Measurements from ENCODE around the gene TMEM200C.

Gene TMEM200C

GRCh38 chr18:5853253-5853652 is 42.1 kb downstream of the TMEM200C start:
- Histone ChIP-seq H3K4me3 (ENCODE audit: low read length) (no peak overlapping the region), H3K9me3 (ENCODE audit: control insufficient read depth, low read length) (no peaks in the 10 kb centered on the region), H3K4me1 (ENCODE audit: control insufficient read depth, insufficient read depth, low read length) (no peaks in the 10 kb centered on the region), H3K27me3 (ENCODE audit: control insufficient read depth, insufficient read depth, low read length) (no peaks in the 10 kb centered on the region), H3K9ac (ENCODE audit: low read length) (no peak overlapping the region), H3K36me3 (ENCODE audit: control insufficient read depth, insufficient read depth, low read length) (no peaks in the 10 kb centered on the region)

GRCh38 chr18:5851998-5852397 is 43.3 kb downstream of the TMEM200C start:
- no peaks in the 10 kb centered on the region for H3K36me3 ChIP-seq (ENCODE audit: control insufficient read depth, insufficient read depth, low read length)
- H3K4me3 ChIP-seq (ENCODE audit: low read length), result no peak overlapping the region
- no peaks in the 10 kb centered on the region for H3K27me3 ChIP-seq (ENCODE audit: control insufficient read depth, insufficient read depth, low read length)
- H3K9ac ChIP-seq (ENCODE audit: low read length), result no peak overlapping the region
- no peaks in the 10 kb centered on the region for H3K4me1 ChIP-seq (ENCODE audit: control insufficient read depth, insufficient read depth, low read length)
- H3K9me3 ChIP-seq (ENCODE audit: control insufficient read depth, low read length), result no peaks in the 10 kb centered on the region

- Histone ChIP-seq H3K27me3 (ENCODE audit: control insufficient read depth, insufficient read depth, low read length) (no peaks in the 10 kb centered on the region), H3K4me3 (ENCODE audit: low read length) (no peak overlapping the region), H3K36me3 (ENCODE audit: control insufficient read depth, insufficient read depth, low read length) (no peaks in the 10 kb centered on the region), H3K9me3 (ENCODE audit: control insufficient read depth, low read length) (no peaks in the 10 kb centered on the region), H3K4me1 (ENCODE audit: control insufficient read depth, insufficient read depth, low read length) (no peaks in the 10 kb centered on the region), H3K9ac (ENCODE audit: low read length) (no peak overlapping the region)
Measured at GRCh38 chr18:5842653-5843052, 52.7 kb downstream of the TMEM200C start.

GRCh38 chr18:5841518-5841917 is 53.8 kb downstream of the TMEM200C start:
- Histone ChIP-seq H3K4me3 (ENCODE audit: low read length) (no peak overlapping the region), H3K9me3 (ENCODE audit: control insufficient read depth, low read length) (no peaks in the 10 kb centered on the region), H3K4me1 (ENCODE audit: control insufficient read depth, insufficient read depth, low read length) (no peaks in the 10 kb centered on the region), H3K36me3 (ENCODE audit: control insufficient read depth, insufficient read depth, low read length) (no peaks in the 10 kb centered on the region), H3K9ac (ENCODE audit: low read length) (no peak overlapping the region), H3K27me3 (ENCODE audit: control insufficient read depth, insufficient read depth, low read length) (no peaks in the 10 kb centered on the region)

- H3K9ac ChIP-seq (ENCODE audit: low read length), result no peak overlapping the region
- no peaks in the 10 kb centered on the region for H3K4me1 ChIP-seq (ENCODE audit: control insufficient read depth, insufficient read depth, low read length)
- no peaks in the 10 kb centered on the region for H3K9me3 ChIP-seq (ENCODE audit: control insufficient read depth, low read length)
- no peaks in the 10 kb centered on the region for H3K36me3 ChIP-seq (ENCODE audit: control insufficient read depth, insufficient read depth, low read length)
- no peaks in the 10 kb centered on the region for H3K27me3 ChIP-seq (ENCODE audit: control insufficient read depth, insufficient read depth, low read length)
- H3K4me3 ChIP-seq (ENCODE audit: low read length), result no peak overlapping the region
Measured at GRCh38 chr18:5840547-5840946, 54.8 kb downstream of the TMEM200C start.

- Histone ChIP-seq H3K9me3 (ENCODE audit: control insufficient read depth, low read length) (no peaks in the 10 kb centered on the region), H3K36me3 (ENCODE audit: control insufficient read depth, insufficient read depth, low read length) (no peaks in the 10 kb centered on the region), H3K4me1 (ENCODE audit: control insufficient read depth, insufficient read depth, low read length) (no peaks in the 10 kb centered on the region), H3K27me3 (ENCODE audit: control insufficient read depth, insufficient read depth, low read length) (no peaks in the 10 kb centered on the region), H3K4me3 (ENCODE audit: low read length) (no peak overlapping the region), H3K9ac (ENCODE audit: low read length) (no peak overlapping the region)
Measured at GRCh38 chr18:5840025-5840424, 55.3 kb downstream of the TMEM200C start.

GRCh38 chr18:5839102-5839501 is 56.2 kb downstream of the TMEM200C start:
- Histone ChIP-seq H3K36me3 (ENCODE audit: control insufficient read depth, insufficient read depth, low read length) (no peaks in the 10 kb centered on the region), H3K9ac (ENCODE audit: low read length) (no peak overlapping the region), H3K27me3 (ENCODE audit: control insufficient read depth, insufficient read depth, low read length) (no peaks in the 10 kb centered on the region), H3K9me3 (ENCODE audit: control insufficient read depth, low read length) (no peaks in the 10 kb centered on the region), H3K4me3 (ENCODE audit: low read length) (no peak overlapping the region), H3K4me1 (ENCODE audit: control insufficient read depth, insufficient read depth, low read length) (no peaks in the 10 kb centered on the region)
